Activated CD4-positive, alpha-beta T cell treated with anti-CD3 and anti-CD28 coated beads, Interleukin-2, amount 10 ng/mL, durations not matched to agents 24 days and 14 days (primary cell): ENCODE measurements around the gene DHX32. TPM values are rescaled to one million over a fixed set of nuclear protein-coding genes. Genes with fewer than 3 reads are reported as not detected.

Experiments used
- DNase-seq: peaks from one replicate; pipeline ENCODE4 v3.0.0; 2022
- H3K27ac Mint-ChIP-seq: one replicate; pipeline ENCODE4 v1.8.0; 2022; ENCODE audit warnings: mild to moderate bottlenecking, mixed read lengths
- H3K27me3 Mint-ChIP-seq: one replicate; pipeline ENCODE4 v1.8.0; 2022; ENCODE audit warnings: mixed read lengths
- H3K36me3 Mint-ChIP-seq: one replicate; pipeline ENCODE4 v1.8.0; 2022; ENCODE audit warnings: low read depth, mild to moderate bottlenecking, mixed read lengths
- H3K4me1 Mint-ChIP-seq: one replicate; pipeline ENCODE4 v1.8.0; 2021; ENCODE audit warnings: mixed read lengths
- H3K4me3 Mint-ChIP-seq: one replicate; pipeline ENCODE4 v1.8.0; 2022; ENCODE audit warnings: mild to moderate bottlenecking, moderate library complexity, mixed read lengths
- H3K9me3 Mint-ChIP-seq: one replicate; pipeline ENCODE4 v1.8.0; 2021; ENCODE audit warnings: mixed read lengths
- intact Hi-C: fragments of 100-400 bp; cut with micrococcal nuclease; formaldehyde crosslinking; loops from one replicate; pipeline ENCODE4 v1.15.1; 2023
- total RNA-seq: library from RNA; stranded (reverse); gene quantifications from 2 replicates; pipeline ENCODE4 v1.2.3, GENCODE V29; 2022

DHX32 gene
- total RNA-seq, 1 donor from 2014 or later = 14.0 TPM

DNA sequence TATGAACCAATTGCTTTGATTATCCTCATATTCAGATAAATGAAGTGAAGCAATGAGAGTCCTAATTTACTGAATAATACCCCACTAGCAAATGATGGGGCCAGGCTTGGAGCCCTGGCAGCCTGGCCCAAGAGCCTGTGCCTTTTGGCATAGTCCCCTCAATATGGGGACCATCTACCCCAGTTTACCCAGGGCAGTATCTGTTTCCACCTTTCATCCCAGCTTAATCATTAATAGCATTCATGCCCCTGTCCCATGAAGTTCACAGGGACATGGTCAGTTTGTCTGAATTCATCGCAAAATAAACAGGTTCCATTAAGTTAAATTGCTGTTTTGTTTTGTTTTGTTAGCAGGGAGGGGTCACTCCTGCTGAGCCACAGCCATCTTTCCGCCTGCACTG is 32.2 kb downstream of the DHX32 start:
- Mint-ChIP-seq H3K4me1 (no peaks in the 10 kb centered on the region), H3K27ac (no peak overlapping the region), H3K9me3 (no peaks in the 10 kb centered on the region), H3K4me3 (no peak overlapping the region), H3K27me3 (no peaks in the 10 kb centered on the region), H3K36me3 (peaks cover 19% of the 10 kb centered on the region)
- intact Hi-C loops = no loop called here
- DNase-seq = no peak

DNA sequence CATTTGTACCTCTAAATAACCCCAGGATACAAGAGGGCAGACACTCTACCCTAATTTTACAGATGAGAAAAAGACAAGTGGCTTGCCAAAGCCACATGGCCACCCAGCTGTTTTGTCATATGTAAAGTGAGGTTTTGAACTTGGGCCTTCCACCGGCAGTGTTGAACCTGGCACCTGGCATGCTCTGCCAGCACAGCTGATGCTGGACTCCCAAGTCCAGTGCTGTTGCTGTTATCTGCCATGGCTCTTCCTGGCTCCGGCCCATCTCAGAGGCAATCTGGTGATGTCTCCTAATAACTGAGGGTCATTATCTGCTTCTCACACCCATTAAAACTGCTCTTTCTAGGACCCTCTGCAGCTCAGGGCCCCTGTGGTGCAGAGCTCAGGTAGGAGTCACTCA is 32.7 kb downstream of the DHX32 start:
- H3K9me3 Mint-ChIP-seq = no peaks in the 10 kb centered on the region
- H3K27ac Mint-ChIP-seq = no peak overlapping the region
- intact Hi-C loops = no loop called here
- H3K4me1 Mint-ChIP-seq = no peaks in the 10 kb centered on the region
- DNase-seq = no peak
- peaks cover 17% of the 10 kb centered on the region for H3K36me3 Mint-ChIP-seq
- no peaks in the 10 kb centered on the region for H3K27me3 Mint-ChIP-seq
- no peak overlapping the region for H3K4me3 Mint-ChIP-seq

DNA sequence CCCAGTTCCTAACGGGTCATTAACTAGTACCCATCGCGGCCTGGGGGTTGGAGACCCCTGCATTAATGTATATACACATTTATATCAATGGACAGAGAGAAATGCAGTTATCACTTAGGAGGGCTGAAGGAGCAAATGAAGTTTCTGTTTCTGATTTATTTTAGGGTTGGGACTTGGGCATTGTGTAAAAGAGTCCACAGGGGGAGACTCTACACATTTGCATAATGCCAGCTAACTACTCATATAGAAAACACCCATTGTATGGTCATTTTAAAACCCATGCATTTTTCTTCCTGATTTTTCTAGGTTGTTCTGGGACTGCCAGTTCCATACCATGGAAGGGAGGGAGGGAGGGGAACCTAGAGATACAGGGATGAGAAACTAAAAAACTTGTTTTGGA is 34.2 kb downstream of the DHX32 start:
- H3K4me3 Mint-ChIP-seq = no peak overlapping the region
- H3K36me3 Mint-ChIP-seq = peaks cover 15% of the 10 kb centered on the region
- no peak overlapping the region for H3K27ac Mint-ChIP-seq
- no peaks in the 10 kb centered on the region for H3K9me3 Mint-ChIP-seq
- intact Hi-C loops = no loop called here
- no peak for DNase-seq
- no peaks in the 10 kb centered on the region for H3K4me1 Mint-ChIP-seq
- H3K27me3 Mint-ChIP-seq = no peaks in the 10 kb centered on the region

DNA sequence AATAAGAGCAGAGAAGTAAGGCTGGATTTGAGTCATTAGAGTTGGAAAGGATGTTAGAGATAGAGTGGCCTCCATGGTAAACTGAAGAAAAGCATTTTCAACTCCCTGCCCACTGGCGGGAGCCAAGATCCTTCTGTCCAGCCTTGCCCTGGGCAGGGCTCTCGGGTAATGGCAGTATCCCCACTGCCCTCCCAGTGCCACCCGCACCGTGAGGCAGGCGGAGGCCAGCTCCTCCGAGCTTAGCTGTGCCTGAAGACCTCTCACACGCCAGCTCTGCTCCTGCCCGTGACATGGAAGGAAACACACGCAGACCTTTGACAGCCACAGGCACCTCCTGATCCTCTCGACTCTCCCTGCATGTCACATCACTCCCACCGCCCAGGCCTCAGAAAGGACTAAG is 35.5 kb downstream of the DHX32 start:
- Mint-ChIP-seq H3K4me1 (no peaks in the 10 kb centered on the region), H3K27me3 (no peaks in the 10 kb centered on the region), H3K9me3 (no peaks in the 10 kb centered on the region), H3K27ac (no peak overlapping the region), H3K4me3 (no peak overlapping the region), H3K36me3 (peaks cover 16% of the 10 kb centered on the region)
- DNase-seq = no peak
- intact Hi-C loops = no loop called here

DNA sequence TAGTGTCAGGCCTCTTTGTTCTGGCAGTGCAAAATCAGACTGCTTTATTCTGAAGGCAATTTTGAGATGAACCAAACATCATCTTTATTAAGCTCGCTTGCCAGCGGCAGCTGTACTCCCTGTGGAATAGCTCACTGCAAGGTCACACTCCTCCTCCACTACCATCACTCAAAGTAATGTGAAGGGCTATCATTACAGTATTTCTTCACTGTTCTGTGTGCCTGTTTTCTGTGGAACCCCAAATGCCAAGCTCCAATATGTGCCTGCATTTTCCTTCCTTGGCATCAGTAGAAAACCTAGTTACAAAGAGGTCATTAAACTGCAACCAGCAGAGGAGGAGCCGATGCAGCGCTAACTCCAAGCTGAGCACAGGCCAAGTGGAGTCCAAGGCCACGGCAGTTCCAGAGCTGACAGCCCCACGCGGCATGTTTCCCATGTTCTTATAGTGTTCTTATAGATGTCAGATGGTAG is 36.3 kb downstream of the DHX32 start:
- Mint-ChIP-seq H3K36me3 (peaks cover 20% of the 10 kb centered on the region), H3K4me3 (no peak overlapping the region), H3K27ac (no peak overlapping the region), H3K9me3 (no peaks in the 10 kb centered on the region), H3K4me1 (no peaks in the 10 kb centered on the region), H3K27me3 (no peaks in the 10 kb centered on the region)
- intact Hi-C loops = no loop called here
- DNase-seq = no peak

DNA sequence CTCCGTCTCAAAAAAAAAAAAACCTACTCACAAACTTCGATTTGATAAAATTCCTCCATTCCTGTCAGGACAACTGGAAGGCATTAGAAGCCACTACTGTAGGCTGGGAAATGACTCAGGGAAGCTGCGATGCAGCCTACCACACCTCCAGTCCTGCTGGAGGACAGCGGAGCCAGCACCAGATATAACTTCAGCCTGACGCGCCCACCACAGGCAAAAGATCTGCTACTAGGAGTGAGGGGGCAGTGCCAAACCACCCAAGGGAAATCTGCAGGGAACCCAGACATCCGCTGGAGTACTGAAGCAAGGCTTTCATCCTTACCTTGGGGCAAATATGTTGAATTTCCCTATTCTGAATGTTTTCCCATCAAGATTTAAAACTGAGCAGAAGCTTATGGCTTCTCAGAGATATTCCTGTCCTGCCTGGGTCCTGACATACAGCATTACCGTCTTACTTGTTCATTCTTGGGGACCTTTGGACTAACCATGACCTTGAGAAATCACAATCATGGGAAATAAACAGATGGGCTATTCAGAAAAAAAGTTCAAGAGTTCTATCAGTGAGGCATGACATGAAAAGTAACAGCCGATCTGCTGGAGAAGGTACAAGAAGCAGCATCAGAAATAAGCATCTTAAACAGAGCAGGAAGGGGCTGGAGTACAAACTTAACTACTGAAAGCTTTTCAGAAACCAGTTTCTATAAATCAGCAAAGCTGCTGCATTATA is 37.3 kb downstream of the DHX32 start:
- H3K27ac Mint-ChIP-seq = no peak overlapping the region
- no peak overlapping the region for H3K4me3 Mint-ChIP-seq
- H3K9me3 Mint-ChIP-seq = no peaks in the 10 kb centered on the region
- no peak for DNase-seq
- peaks cover 25% of the 10 kb centered on the region for H3K36me3 Mint-ChIP-seq
- intact Hi-C loops = no loop called here
- H3K27me3 Mint-ChIP-seq = no peaks in the 10 kb centered on the region
- H3K4me1 Mint-ChIP-seq = no peaks in the 10 kb centered on the region

DNA sequence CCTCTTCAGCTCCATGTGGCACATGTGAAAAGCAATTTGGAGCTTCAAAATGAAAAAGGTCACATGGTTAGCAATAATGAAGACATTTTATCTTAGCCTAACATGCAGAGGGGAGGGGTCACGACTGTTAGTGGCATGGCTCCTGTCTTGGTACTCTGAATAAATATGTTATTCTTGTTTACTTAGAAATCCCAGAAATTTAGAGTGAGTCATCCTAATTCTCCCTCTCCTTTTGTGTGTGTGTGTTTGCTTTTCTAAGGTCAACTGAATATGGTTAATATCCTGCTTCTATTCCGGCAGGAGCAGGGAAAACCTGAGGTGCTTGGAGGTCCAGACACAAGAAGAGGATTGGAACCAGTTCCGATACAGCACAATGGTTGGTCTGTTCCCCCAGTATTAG is 40.1 kb downstream of the DHX32 start:
- Mint-ChIP-seq H3K9me3 (no peaks in the 10 kb centered on the region), H3K27me3 (no peaks in the 10 kb centered on the region), H3K4me3 (no peak overlapping the region), H3K4me1 (no peaks in the 10 kb centered on the region), H3K36me3 (peaks cover 40% of the 10 kb centered on the region), H3K27ac (no peak overlapping the region)
- no peak for DNase-seq
- intact Hi-C loops = no loop called here

DNA sequence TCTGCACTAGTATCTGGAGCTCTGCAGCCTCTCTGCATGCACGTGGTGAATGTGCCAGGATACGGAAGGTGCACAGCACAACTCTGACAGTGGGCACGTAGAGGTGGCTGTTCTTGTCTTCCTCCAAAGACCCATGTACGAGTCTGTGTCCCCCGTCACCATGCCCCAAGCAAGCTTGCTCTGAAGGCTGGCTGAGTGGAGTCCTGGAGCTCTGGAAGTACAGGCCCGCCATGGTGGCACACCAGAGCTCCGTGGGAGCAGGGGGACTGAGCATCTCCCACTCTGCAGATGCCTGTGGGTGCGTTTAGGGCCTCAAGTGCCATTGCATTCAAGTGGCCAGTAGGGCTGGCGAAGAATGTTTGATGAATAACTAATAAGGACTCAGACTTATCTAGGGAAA is 40.7 kb downstream of the DHX32 start:
- no peaks in the 10 kb centered on the region for H3K4me1 Mint-ChIP-seq
- no peaks in the 10 kb centered on the region for H3K9me3 Mint-ChIP-seq
- H3K36me3 Mint-ChIP-seq = peaks cover 42% of the 10 kb centered on the region
- peak overlapping the region; percentile 25 for H3K27ac Mint-ChIP-seq
- intact Hi-C loops = no loop called here
- H3K4me3 Mint-ChIP-seq = no peak overlapping the region
- no peak for DNase-seq
- no peaks in the 10 kb centered on the region for H3K27me3 Mint-ChIP-seq

DNA sequence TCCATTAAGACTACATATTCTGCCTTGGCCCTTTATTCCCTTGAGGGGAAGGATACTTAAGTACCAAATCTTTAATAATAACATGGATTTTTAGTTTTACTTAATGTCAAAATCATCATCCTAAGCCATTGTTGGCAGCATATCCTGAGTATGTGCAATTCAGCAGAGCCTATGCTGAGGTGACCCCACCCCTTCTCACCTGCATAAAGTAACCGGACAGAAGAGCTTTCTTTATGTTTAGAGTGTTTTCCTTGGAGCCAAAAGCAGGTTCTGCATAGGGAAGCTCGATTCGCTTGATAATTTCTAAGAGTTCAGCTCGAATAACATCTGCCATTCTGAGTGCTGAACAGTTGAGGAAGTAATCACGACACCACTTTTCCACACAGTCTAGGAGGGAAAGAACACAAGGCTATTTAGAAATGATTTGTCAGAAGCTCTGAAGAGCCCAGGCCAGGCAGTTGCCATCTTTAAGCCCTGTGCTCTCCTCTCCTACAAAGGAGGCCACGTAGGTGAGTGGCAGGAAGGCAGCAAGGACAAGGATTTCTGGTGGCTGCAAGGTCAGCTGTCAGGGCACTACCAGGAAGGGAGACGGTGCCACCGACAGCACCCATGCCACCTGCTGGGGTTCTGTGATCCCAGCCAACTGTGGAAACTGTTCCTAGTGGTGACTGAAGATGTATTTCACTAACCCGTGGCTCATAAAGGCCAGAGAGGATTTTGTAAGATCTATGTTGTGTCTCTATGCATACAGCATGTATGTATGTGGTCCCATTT is 42.1 kb downstream of the DHX32 start:
- Mint-ChIP-seq H3K27ac (no peak overlapping the region), H3K27me3 (no peaks in the 10 kb centered on the region), H3K9me3 (no peaks in the 10 kb centered on the region), H3K4me1 (no peaks in the 10 kb centered on the region), H3K4me3 (no peak overlapping the region), H3K36me3 (peaks cover 49% of the 10 kb centered on the region)
- intact Hi-C loops = no loop called here
- DNase-seq = no peak

DNA sequence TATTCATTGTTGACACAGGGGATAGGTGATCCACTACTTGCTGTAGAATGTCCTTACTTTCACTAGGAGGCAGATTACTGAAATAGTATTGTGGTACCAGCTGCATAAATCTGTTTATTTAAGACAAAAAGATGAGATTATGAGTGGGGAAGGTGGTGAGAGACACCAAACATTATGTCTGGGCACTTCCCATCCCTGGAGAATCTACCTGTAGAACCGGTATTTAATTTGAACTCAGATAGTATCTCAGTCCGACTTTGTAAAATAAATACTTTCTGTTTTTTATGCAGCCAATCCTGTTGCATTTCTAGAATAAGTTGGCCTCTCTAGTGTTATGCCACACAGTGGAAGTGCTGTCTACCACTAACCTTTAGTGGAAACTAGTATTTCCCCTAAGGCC is 44.3 kb downstream of the DHX32 start:
- DNase-seq = no peak
- H3K9me3 Mint-ChIP-seq = no peaks in the 10 kb centered on the region
- H3K27me3 Mint-ChIP-seq = no peaks in the 10 kb centered on the region
- intact Hi-C loops = no loop called here
- no peaks in the 10 kb centered on the region for H3K4me1 Mint-ChIP-seq
- H3K36me3 Mint-ChIP-seq = peaks cover 51% of the 10 kb centered on the region
- no peak overlapping the region for H3K27ac Mint-ChIP-seq
- H3K4me3 Mint-ChIP-seq = no peak overlapping the region

DNA sequence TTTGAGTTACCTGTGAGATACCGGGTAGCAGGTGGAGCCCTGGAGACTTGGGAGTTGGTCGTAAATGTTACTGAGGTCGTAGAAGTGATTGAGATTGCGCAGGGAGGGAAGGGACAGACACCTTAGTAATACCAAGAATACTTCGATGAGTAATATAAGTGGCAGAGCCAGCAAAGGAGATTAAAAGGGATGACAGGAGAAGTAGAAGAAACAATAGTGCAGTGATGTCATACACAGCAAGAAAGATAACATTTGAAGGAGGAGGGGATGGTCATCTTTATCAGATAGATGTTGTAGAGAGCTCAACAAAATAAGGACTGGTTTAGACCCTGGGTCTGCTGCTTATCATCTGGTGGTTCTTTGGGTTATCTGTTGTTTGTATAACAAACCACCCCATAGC is 52.8 kb downstream of the DHX32 start:
- H3K4me3 Mint-ChIP-seq = no peak overlapping the region
- peaks cover 58% of the 10 kb centered on the region for H3K36me3 Mint-ChIP-seq
- intact Hi-C loops = no loop called here
- peak overlapping the region; percentile 16 for H3K27ac Mint-ChIP-seq
- DNase-seq = no peak
- H3K9me3 Mint-ChIP-seq = no peaks in the 10 kb centered on the region
- H3K27me3 Mint-ChIP-seq = no peaks in the 10 kb centered on the region
- H3K4me1 Mint-ChIP-seq = peaks cover 16% of the 10 kb centered on the region

DNA sequence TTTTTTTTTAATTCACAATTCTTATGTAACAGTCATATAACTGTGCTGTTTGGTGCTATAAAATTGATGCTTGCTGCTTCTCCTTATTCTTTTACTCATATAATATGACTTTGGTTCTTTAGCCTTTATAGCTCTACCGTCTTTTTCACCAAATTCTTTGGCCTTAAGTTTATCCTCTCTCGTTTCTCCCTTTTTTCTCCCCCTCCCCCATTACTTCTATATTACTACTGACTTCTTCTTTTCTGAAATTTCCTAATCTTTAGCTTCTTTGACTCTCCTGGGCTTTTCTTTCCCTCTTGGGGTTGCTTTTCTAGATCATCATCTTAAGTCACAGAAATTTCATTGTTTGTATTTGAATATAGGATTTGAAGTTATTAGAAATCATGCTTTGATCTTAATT is 54.0 kb downstream of the DHX32 start:
- Mint-ChIP-seq H3K9me3 (no peaks in the 10 kb centered on the region), H3K4me3 (no peak overlapping the region), H3K36me3 (peaks cover 55% of the 10 kb centered on the region), H3K4me1 (peaks cover 16% of the 10 kb centered on the region), H3K27me3 (no peaks in the 10 kb centered on the region), H3K27ac (no peak overlapping the region)
- no peak for DNase-seq
- intact Hi-C loops = no loop called here

DNA sequence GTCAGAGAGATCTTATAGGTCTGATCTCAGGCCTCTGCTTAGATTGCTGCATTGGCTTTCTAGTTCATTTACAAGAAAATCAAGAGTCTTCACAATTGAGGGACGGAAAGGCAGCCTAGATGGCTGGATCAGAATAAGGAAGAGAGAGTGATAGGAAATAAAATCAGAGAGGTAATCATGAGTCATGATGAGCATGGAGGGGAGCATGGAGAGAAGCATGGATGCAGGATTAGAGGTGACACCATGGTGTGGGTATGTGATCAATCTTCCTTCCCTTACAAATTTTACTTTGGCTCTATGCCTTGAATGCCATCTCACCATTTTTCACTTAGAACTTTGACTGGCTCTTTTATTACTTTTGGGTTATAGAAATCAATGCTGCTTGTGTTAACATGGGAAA is 56.4 kb downstream of the DHX32 start:
- Mint-ChIP-seq H3K36me3 (peaks cover 39% of the 10 kb centered on the region), H3K27me3 (no peaks in the 10 kb centered on the region), H3K9me3 (no peaks in the 10 kb centered on the region), H3K4me1 (peaks cover 27% of the 10 kb centered on the region), H3K27ac (no peak overlapping the region), H3K4me3 (no peak overlapping the region)
- peak; percentile 59 for DNase-seq
- intact Hi-C loops = loop anchor here (5.0 kb wide), 2 partner anchors 77 to 907 kb away; no protein-coding TSS in a partner anchor

DNA sequence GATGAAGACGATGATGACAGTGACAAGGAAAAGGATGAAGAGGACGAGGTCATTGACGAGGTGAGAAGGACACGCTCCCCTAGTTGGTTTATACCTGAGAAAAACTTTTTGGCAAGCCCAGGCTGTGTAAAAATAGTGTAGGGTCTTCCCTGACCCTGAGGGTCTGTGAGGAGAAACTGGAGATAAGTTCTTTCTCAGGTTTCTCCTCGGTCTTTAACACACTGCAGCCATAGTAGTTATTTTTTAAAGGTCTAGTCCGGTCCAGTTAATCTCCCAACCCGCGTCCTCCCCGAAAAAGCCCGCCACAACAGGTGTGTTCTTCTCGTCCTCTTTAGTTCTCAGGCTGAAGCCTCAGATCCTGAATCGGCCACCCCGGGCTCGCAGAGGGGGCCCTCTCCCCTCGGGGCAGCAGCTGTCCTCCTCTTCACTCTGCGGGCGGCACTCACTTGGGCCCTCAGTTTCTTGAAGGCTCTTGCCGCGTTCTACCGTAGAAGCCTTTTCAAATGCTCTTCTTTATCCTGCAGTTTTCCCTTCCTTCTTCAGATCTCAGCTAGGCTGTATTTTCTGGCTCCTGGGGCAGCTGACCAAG is 57.3 kb downstream of the DHX32 start:
- no peak overlapping the region for H3K27ac Mint-ChIP-seq
- no peak overlapping the region for H3K4me3 Mint-ChIP-seq
- peaks cover 29% of the 10 kb centered on the region for H3K36me3 Mint-ChIP-seq
- peaks cover 23% of the 10 kb centered on the region for H3K4me1 Mint-ChIP-seq
- DNase-seq = peak; percentile 74
- no peaks in the 10 kb centered on the region for H3K9me3 Mint-ChIP-seq
- no peaks in the 10 kb centered on the region for H3K27me3 Mint-ChIP-seq
- intact Hi-C loops = loop anchor here (1.0 to 5.0 kb wide), 4 partner anchors 73 to 906 kb away; partner anchors contain the start of genes EDRF1 and FANK1
